Activated T-helper 2 cell treated with anti-CD3 and anti-CD28 coated beads, Interferon-gamma antibody, Interleukin-2, Interleukin-4, amounts not matched to agents 10 μg/mL and 5 μg/mL and 100 μg/mL, durations not matched to agents 14 hours and 24 hours and 36 hours (primary cell): Measurements from ENCODE around the gene MAP3K20. TPM values are rescaled to one million over a fixed set of nuclear protein-coding genes. Genes with fewer than 3 reads are reported as not detected.

ENCODE experiments used
- DNase-seq: peaks from one replicate; pipeline ENCODE4 v3.0.0; 2021; ENCODE audit warnings: low spot score
- H3K27ac Mint-ChIP-seq: one replicate; pipeline ENCODE4 v1.8.0; 2021; ENCODE audit warnings: mixed read lengths
- H3K27me3 Mint-ChIP-seq: one replicate; pipeline ENCODE4 v1.8.0; 2021; ENCODE audit warnings: low read depth, mixed read lengths
- H3K36me3 Mint-ChIP-seq: one replicate; pipeline ENCODE4 v1.8.0; 2021; ENCODE audit warnings: low read depth, mixed read lengths
- H3K4me1 Mint-ChIP-seq: one replicate; pipeline ENCODE4 v1.8.0; 2021; ENCODE audit warnings: low read depth, mixed read lengths
- H3K4me3 Mint-ChIP-seq: one replicate; pipeline ENCODE4 v1.8.0; 2021; ENCODE audit warnings: low read depth, mild to moderate bottlenecking, moderate library complexity, mixed read lengths
- H3K9me3 Mint-ChIP-seq: one replicate; pipeline ENCODE4 v1.8.0; 2021; ENCODE audit warnings: mixed read lengths
- intact Hi-C: fragments of 100-400 bp; cut with micrococcal nuclease; formaldehyde crosslinking; loops from one replicate; pipeline ENCODE4 v1.15.1; 2023
- total RNA-seq: library from RNA; stranded (reverse); gene quantifications from 2 replicates; pipeline ENCODE4 v1.2.3, GENCODE V29; 2022

The MAP3K20 gene
- total RNA-seq, 1 donor from 2014 or later, result 26.8 TPM

GRCh38 chr2:173213181-173213580 lies 137.5 kb downstream of the MAP3K20 start:
- intact Hi-C loops, result loop anchor here (5.0 to 10.0 kb wide), 3 partner anchors 58 to 408 kb away; no protein-coding TSS in a partner anchor
- H3K27me3 Mint-ChIP-seq, result no peaks in the 10 kb centered on the region
- H3K4me1 Mint-ChIP-seq, result peaks cover 7% of the 10 kb centered on the region
- no peak for DNase-seq
- H3K4me3 Mint-ChIP-seq, result no peak overlapping the region
- H3K27ac Mint-ChIP-seq, result no peak overlapping the region
- H3K9me3 Mint-ChIP-seq, result no peaks in the 10 kb centered on the region
- peaks cover 6% of the 10 kb centered on the region for H3K36me3 Mint-ChIP-seq

DNA sequence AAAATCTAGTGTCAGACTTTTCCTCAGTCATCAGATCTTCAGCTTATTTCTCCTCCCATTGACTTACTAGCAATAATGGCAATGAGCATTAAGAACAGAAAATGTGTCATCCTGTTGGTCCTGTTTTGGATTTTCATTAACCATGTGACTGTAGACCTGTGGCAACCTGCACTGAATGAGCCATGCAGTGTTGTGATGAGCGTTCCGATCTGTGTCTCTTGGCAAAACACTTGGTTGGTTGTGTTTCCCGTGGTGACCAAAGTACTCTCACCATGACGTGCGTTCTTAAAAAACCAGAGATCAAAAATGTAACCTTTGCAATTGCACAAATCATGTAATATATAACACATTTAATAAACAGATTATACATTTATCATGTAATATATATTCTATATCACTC lies 138.6 kb downstream of the MAP3K20 start:
- Mint-ChIP-seq H3K4me3 (no peak overlapping the region), H3K9me3 (no peaks in the 10 kb centered on the region), H3K27me3 (no peaks in the 10 kb centered on the region), H3K36me3 (peaks cover 6% of the 10 kb centered on the region), H3K27ac (no peak overlapping the region), H3K4me1 (peaks cover 10% of the 10 kb centered on the region)
- intact Hi-C loops, result loop anchor here (5.0 to 10.0 kb wide), 3 partner anchors 59 to 409 kb away; no protein-coding TSS in a partner anchor
- DNase-seq, result no peak

GRCh38 chr2:173215316-173215715 lies 139.7 kb downstream of the MAP3K20 start:
- Mint-ChIP-seq H3K27ac (no peak overlapping the region), H3K27me3 (no peaks in the 10 kb centered on the region), H3K4me1 (peaks cover 9% of the 10 kb centered on the region), H3K9me3 (no peaks in the 10 kb centered on the region), H3K36me3 (peaks cover 5% of the 10 kb centered on the region), H3K4me3 (no peak overlapping the region)
- DNase-seq, result no peak
- intact Hi-C loops, result loop anchor here (10.0 kb wide), 2 partner anchors 61 to 411 kb away; no protein-coding TSS in a partner anchor

GRCh38 chr2:173216051-173216450 lies 140.4 kb downstream of the MAP3K20 start:
- no peak overlapping the region for H3K4me3 Mint-ChIP-seq
- peaks cover under 1% of the 10 kb centered on the region for H3K36me3 Mint-ChIP-seq
- no peak overlapping the region for H3K27ac Mint-ChIP-seq
- peaks cover 4% of the 10 kb centered on the region for H3K4me1 Mint-ChIP-seq
- no peaks in the 10 kb centered on the region for H3K9me3 Mint-ChIP-seq
- intact Hi-C loops, result loop anchor here (10.0 kb wide), 2 partner anchors 61 to 411 kb away; no protein-coding TSS in a partner anchor
- H3K27me3 Mint-ChIP-seq, result peaks cover 2% of the 10 kb centered on the region
- DNase-seq, result no peak

DNA sequence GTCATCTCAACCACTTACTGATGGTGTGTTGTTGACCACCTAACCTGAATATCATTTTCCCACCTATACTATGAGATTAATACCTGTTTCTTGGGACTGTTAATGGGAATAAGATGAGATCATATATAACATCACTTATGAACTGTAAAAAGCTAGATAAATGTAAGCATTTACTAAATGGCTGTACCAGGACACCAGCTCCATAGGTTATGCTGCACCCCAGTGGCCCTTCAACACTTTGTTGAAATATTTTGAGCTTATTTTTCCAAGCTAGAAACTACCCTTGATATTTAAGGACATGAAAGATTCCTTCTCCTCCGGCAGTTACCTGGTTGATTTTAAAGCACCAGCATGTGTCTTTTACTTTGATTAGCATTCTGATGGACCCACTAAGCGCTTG lies 141.0 kb downstream of the MAP3K20 start:
- peaks cover 4% of the 10 kb centered on the region for H3K27me3 Mint-ChIP-seq
- no peaks in the 10 kb centered on the region for H3K9me3 Mint-ChIP-seq
- H3K36me3 Mint-ChIP-seq, result peaks cover 5% of the 10 kb centered on the region
- no peak overlapping the region for H3K4me3 Mint-ChIP-seq
- intact Hi-C loops, result loop anchor here (10.0 kb wide), 2 partner anchors 62 to 412 kb away; no protein-coding TSS in a partner anchor
- DNase-seq, result no peak
- H3K4me1 Mint-ChIP-seq, result peaks cover 4% of the 10 kb centered on the region
- H3K27ac Mint-ChIP-seq, result no peak overlapping the region

GRCh38 chr2:173217116-173217840 lies 141.6 kb downstream of the MAP3K20 start:
- Mint-ChIP-seq H3K4me3 (no peak overlapping the region), H3K27ac (no peak overlapping the region), H3K36me3 (peaks cover 5% of the 10 kb centered on the region), H3K9me3 (no peaks in the 10 kb centered on the region), H3K4me1 (peaks cover 4% of the 10 kb centered on the region), H3K27me3 (peaks cover 4% of the 10 kb centered on the region)
- intact Hi-C loops, result loop anchor here (10.0 kb wide), 2 partner anchors 62 to 412 kb away; no protein-coding TSS in a partner anchor
- DNase-seq, result no peak

- no peaks in the 10 kb centered on the region for H3K9me3 Mint-ChIP-seq
- H3K27me3 Mint-ChIP-seq, result peaks cover 4% of the 10 kb centered on the region
- intact Hi-C loops, result loop anchor here (10.0 kb wide), 2 partner anchors 64 to 414 kb away; no protein-coding TSS in a partner anchor
- DNase-seq, result no peak
- no peak overlapping the region for H3K4me3 Mint-ChIP-seq
- peaks cover 5% of the 10 kb centered on the region for H3K36me3 Mint-ChIP-seq
- peaks cover 4% of the 10 kb centered on the region for H3K4me1 Mint-ChIP-seq
- H3K27ac Mint-ChIP-seq, result no peak overlapping the region
Observed at GRCh38 chr2:173218326-173219056, 142.8 kb downstream of the MAP3K20 start.

GRCh38 chr2:173221132-173221695 lies 145.6 kb downstream of the MAP3K20 start:
- intact Hi-C loops, result no loop called here
- Mint-ChIP-seq H3K4me1 (peaks cover 5% of the 10 kb centered on the region), H3K27ac (no peak overlapping the region), H3K4me3 (no peak overlapping the region), H3K27me3 (peaks cover 8% of the 10 kb centered on the region), H3K36me3 (peaks cover 5% of the 10 kb centered on the region), H3K9me3 (no peaks in the 10 kb centered on the region)
- DNase-seq, result no peak

- H3K27ac Mint-ChIP-seq, result no peak overlapping the region
Observed at GRCh38 chr2:173221937-173222594, 146.4 kb downstream of the MAP3K20 start.

DNA sequence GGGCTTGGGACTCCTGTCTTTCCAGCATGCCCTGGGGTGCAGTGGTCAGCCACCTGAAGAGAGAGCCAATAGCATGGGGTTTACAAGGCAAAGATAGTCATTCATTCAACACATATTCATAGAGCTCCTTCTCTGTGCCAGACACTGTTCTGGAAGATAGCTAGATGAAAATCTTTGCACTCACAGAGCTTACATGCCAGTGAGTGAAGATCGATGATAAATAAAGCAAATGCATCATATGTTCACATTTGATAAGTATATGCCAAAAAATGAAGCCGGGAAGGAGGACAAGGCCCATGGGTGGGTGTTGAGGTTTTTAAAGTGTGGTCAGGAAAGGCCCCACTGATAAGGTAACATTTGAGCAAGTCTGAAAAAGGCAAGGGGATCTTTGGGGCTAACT lies 148.2 kb downstream of the MAP3K20 start:
- H3K27me3 Mint-ChIP-seq, result peaks cover 14% of the 10 kb centered on the region
- H3K4me1 Mint-ChIP-seq, result peaks cover 8% of the 10 kb centered on the region
- H3K9me3 Mint-ChIP-seq, result no peaks in the 10 kb centered on the region
- H3K27ac Mint-ChIP-seq, result no peak overlapping the region
- H3K4me3 Mint-ChIP-seq, result no peak overlapping the region
- intact Hi-C loops, result no loop called here
- peaks cover 5% of the 10 kb centered on the region for H3K36me3 Mint-ChIP-seq
- no peak for DNase-seq

More at GRCh38 chr2:173221937-173222594, 146.4 kb downstream of the MAP3K20 start:
- intact Hi-C loops, result no loop called here
- H3K27me3 Mint-ChIP-seq, result peaks cover 8% of the 10 kb centered on the region
- H3K9me3 Mint-ChIP-seq, result no peaks in the 10 kb centered on the region
- no peak for DNase-seq
- no peak overlapping the region for H3K4me3 Mint-ChIP-seq
- peaks cover 6% of the 10 kb centered on the region for H3K4me1 Mint-ChIP-seq
- peaks cover 5% of the 10 kb centered on the region for H3K36me3 Mint-ChIP-seq

- Mint-ChIP-seq H3K4me1 (peaks cover 7% of the 10 kb centered on the region), H3K27me3 (peaks cover 9% of the 10 kb centered on the region), H3K4me3 (no peak overlapping the region), H3K27ac (no peak overlapping the region), H3K9me3 (no peaks in the 10 kb centered on the region), H3K36me3 (no peaks in the 10 kb centered on the region)
- no peak for DNase-seq
- intact Hi-C loops, result no loop called here
Observed at GRCh38 chr2:173226899-173227698, 151.5 kb downstream of the MAP3K20 start.

DNA sequence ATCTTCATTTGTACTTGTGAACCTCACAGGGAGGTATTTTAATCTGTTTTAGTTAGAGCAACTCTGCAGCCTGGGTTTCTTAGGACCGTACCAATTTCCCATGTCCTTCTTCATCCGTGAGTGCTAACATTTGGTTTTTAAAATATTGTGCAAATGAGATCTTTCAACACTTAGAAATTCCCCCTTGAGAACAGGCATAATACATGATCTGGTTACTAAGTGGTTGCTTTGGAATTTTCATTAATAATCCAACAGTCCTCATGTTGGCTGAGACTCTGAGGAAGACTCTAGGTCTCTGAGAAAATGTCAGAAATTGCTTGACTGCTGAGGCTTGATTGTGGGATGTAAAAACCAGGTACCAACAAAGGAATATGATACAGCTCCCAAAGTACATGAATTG lies 153.4 kb downstream of the MAP3K20 start:
- Mint-ChIP-seq H3K27me3 (peaks cover 8% of the 10 kb centered on the region), H3K9me3 (no peaks in the 10 kb centered on the region), H3K4me3 (no peak overlapping the region), H3K4me1 (peaks cover 15% of the 10 kb centered on the region), H3K27ac (no peak overlapping the region), H3K36me3 (no peaks in the 10 kb centered on the region)
- no peak for DNase-seq
- intact Hi-C loops, result no loop called here
